ENCODE results near the gene GDF3. TPM values are rescaled to one million over a fixed set of nuclear protein-coding genes. Genes with fewer than 3 reads are reported as not detected.

Gene GDF3
- total RNA-seq = not detected in 2 replicates

DNA sequence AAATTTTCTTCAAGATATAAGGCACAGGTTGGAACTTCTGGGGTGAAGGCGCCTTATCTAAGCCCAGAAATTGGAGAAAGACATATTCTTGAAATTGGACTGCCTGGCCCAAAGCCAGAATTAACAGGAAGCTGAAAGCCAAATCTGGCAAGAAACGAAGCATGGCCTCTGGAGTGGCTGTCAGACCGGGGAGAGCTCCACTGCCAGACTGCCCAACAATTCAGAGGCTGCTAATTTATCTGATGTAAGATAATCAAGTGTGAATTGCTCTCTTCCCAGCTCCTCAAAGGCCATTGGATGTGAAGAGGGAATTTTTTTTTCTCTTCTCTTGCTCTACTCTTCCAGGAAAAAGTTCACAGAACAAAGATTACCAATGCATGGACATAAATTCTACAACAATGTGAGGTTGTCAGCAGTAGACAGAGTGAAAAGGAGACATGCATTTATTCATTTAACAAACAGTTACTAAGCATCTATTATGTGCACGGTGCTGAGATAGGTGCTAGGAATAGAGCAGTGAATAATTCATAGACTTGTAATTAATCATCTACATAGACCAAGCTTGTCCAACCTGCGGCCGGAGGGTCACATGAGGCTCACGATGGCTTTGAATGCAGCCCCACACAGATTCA is at the start of gene GDF3:
TSS of gene GDF3 (minus strand) at position 210 of the 632 bp plus-strand sequence. CDS start at position 163, 47 bp downstream.

DNA sequence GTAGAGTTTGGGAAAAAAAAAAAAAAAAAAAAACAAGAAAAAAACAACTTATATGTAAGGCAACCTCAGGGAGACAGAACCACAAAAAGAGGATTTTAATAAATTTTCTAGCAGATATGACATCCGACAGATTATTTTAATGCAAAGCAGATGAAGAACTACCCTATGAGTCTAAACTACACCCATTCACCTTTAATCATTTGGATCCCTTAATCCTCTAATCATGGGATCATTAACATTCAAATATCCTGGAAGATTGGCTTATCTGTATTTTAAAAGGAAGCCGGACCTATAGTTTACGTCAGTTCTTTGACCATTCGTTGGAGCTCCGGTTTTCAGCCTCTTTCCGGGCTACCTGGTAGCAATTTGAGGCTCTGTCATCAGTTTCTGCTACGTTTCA is 15.6 kb upstream of the GDF3 start, which contains the start of gene DPPA3:
TSS of gene DPPA3 (plus strand) at position 301 of the 400 bp plus-strand sequence. CDS start 138 bp downstream, outside the sequence.

Other genes starting within 250 kb of the GDF3 start
- not detected in 2 replicates for gene CD163, start 192.0 kb downstream of the GDF3 start, total RNA-seq
- gene APOBEC1, start 29.9 kb downstream of the GDF3 start, total RNA-seq = not detected in 2 replicates
- not detected in 2 replicates for gene DPPA3, start 15.7 kb upstream of the GDF3 start, total RNA-seq
- gene CLEC4C, start 51.6 kb upstream of the GDF3 start, total RNA-seq = not detected in 2 replicates
- gene NANOGNB, start 69.4 kb upstream of the GDF3 start, total RNA-seq = not detected in 2 replicates
- under 0.01 TPM in 1 of 2 replicates, not detected in the other for gene NANOG, start 93.6 kb upstream of the GDF3 start, total RNA-seq
- gene SLC2A14, start 177.1 kb upstream of the GDF3 start, total RNA-seq = 0.05 TPM in 1 of 2 replicates, not detected in the other
- 11.2 and 14.1 TPM in 2 replicates for gene SLC2A3, start 240.4 kb upstream of the GDF3 start, total RNA-seq